Natural killer cell (primary cell): ENCODE results near the gene GFER. TPM values are rescaled to one million over a fixed set of nuclear protein-coding genes. Genes with fewer than 3 reads are reported as not detected.

ENCODE experiments used
- ATAC-seq, 3 donors: fragments of 150-1000 bp in 2 of 3; fragments of 200-7000 bp in 1 of 3; cut with Tn5 transposase; 1 replicate in 1 of 3; 2 replicates in 2 of 3; pipeline ENCODE4 v1.10.0; 2021; ENCODE audit warnings: mild to moderate bottlenecking in 2 of 3, moderate library complexity in 2 of 3
- DNase-seq, 2 donors: peaks; one replicate each; pipeline versions ENCODE4 v3.0.0 to v3.0.0-alpha.2; 2013 to 2021; ENCODE audit warnings: mixed read lengths in 1 of 2
- H3K27ac ChIP-seq: one replicate; pipeline ENCODE4 v1.5.1; 2013; ENCODE audit warnings: mild to moderate bottlenecking, low read length
- H3K27me3 ChIP-seq: one replicate; pipeline ENCODE4 v1.6.1; 2013; ENCODE audit warnings: low read length; ENCODE audit not compliant: control insufficient read depth, insufficient read depth
- H3K36me3 ChIP-seq: one replicate; pipeline ENCODE4 v1.6.1; 2013; ENCODE audit warnings: low read length; ENCODE audit not compliant: control insufficient read depth, insufficient read depth
- H3K4me1 ChIP-seq: one replicate; pipeline ENCODE4 v1.6.1; 2013; ENCODE audit warnings: low read length; ENCODE audit not compliant: control insufficient read depth, insufficient read depth
- H3K4me3 ChIP-seq: one replicate; pipeline ENCODE4 v1.5.1; 2013; ENCODE audit warnings: low read length
- H3K9me3 ChIP-seq: one replicate; pipeline ENCODE4 v1.6.1; 2013; ENCODE audit warnings: low read length; ENCODE audit not compliant: control insufficient read depth, insufficient read depth
- H3K27ac Mint-ChIP-seq, 2 donors: one replicate each; pipeline ENCODE4 v1.8.0; 2022; ENCODE audit warnings: mild to moderate bottlenecking in 2 of 2, mixed read lengths in 2 of 2, moderate library complexity in 1 of 2
- H3K27me3 Mint-ChIP-seq, 2 donors: one replicate each; pipeline ENCODE4 v1.8.0; 2022; ENCODE audit warnings: low read depth in 2 of 2, mixed read lengths in 2 of 2
- H3K36me3 Mint-ChIP-seq: one replicate; pipeline ENCODE4 v1.8.0; 2022; ENCODE audit warnings: mixed read lengths
- H3K4me1 Mint-ChIP-seq, 2 donors: one replicate each; pipeline ENCODE4 v1.8.0; 2022; ENCODE audit warnings: mixed read lengths in 2 of 2
- H3K4me3 Mint-ChIP-seq: one replicate; pipeline ENCODE4 v1.8.0; 2022; ENCODE audit warnings: mild to moderate bottlenecking, moderate library complexity, mixed read lengths
- H3K9me3 Mint-ChIP-seq, 2 donors: one replicate each; pipeline ENCODE4 v1.8.0; 2022; ENCODE audit warnings: mixed read lengths in 2 of 2
- WGBS: methylation state at CpG from one replicate; pipeline ENCODE4 v1.1.7; 2013; ENCODE audit warnings: missing lambda C conversion rate; ENCODE audit not compliant: insufficient coverage; 5-methylcytosine and 5-hydroxymethylcytosine counted together
- intact Hi-C: fragments of 100-400 bp; cut with micrococcal nuclease; formaldehyde crosslinking; loops from one replicate; pipeline ENCODE4 v1.14.2; 2022
- total RNA-seq, 4 donors: library from RNA; stranded (reverse); fragments of 120-200 nt in 1 of 4; gene quantifications; one replicate each; pipeline versions ENCODE4 v1.2.3 to v1.2.4, GENCODE V29; 2013 to 2022
- TF ChIP-seq, protein P1 (sequence below): fragments of 200-600 bp; IDR thresholded peaks from one replicate; pipeline ENCODE4 v1.8.0; 2022; ENCODE audit warnings: antibody characterized with exemption

GFER gene
- total RNA-seq, 3 donors from 2014 or later (not counting 1 experiment from before 2014, with no cell fraction given), result 23.8 to 29.5 (median 24.6) TPM

DNA sequence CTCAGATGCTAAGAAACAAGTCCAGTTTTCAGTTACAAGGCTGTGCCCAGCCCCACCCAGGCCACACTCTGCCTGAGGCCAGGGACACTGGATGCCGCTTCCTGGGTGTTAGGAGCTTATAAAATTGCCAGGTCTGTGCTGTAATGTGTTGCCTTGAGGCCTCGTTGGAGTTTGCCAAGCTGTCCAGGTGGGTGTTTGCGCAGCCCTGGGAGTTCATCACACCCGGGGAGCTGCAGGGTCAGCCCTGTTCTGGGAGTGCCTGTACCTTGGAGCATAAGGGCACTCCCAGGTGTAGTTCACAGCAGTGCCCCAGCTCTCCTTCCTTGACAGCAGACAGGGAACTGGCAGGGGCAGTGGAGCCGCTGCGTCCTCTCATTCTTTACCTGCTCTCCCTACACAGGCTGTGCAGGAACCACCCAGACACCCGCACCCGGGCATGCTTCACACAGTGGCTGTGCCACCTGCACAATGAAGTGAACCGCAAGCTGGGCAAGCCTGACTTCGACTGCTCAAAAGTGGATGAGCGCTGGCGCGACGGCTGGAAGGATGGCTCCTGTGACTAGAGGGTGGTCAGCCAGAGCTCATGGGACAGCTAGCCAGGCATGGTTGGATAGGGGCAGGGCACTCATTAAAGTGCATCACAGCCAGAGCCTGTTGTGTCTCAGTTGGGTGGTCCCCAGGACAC lies 1.6 kb downstream of the GFER start:
- Histone ChIP-seq H3K36me3 (peaks cover 10% of the 10 kb centered on the region), H3K27me3 (peaks cover 24% of the 10 kb centered on the region), H3K4me1 (peaks cover 34% of the 10 kb centered on the region), H3K9me3 (no peaks in the 10 kb centered on the region), H3K4me3 (no peak overlapping the region), H3K27ac (no peak overlapping the region)
- Mint-ChIP-seq H3K27ac (no peak overlapping the region), H3K36me3 (no peaks in the 10 kb centered on the region), H3K4me1 (peaks cover 4 to 26% of the 10 kb centered on the region in 2 donors), H3K27me3 (peaks cover 0 to 14% of the 10 kb centered on the region in 2 donors), H3K4me3 (peak overlapping the region; percentile 55), H3K9me3 (no peaks in the 10 kb centered on the region)
- TF ChIP-seq, protein P1, sequence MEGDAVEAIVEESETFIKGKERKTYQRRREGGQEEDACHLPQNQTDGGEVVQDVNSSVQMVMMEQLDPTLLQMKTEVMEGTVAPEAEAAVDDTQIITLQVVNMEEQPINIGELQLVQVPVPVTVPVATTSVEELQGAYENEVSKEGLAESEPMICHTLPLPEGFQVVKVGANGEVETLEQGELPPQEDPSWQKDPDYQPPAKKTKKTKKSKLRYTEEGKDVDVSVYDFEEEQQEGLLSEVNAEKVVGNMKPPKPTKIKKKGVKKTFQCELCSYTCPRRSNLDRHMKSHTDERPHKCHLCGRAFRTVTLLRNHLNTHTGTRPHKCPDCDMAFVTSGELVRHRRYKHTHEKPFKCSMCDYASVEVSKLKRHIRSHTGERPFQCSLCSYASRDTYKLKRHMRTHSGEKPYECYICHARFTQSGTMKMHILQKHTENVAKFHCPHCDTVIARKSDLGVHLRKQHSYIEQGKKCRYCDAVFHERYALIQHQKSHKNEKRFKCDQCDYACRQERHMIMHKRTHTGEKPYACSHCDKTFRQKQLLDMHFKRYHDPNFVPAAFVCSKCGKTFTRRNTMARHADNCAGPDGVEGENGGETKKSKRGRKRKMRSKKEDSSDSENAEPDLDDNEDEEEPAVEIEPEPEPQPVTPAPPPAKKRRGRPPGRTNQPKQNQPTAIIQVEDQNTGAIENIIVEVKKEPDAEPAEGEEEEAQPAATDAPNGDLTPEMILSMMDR, result no peak
- DNase-seq (no peak), ATAC-seq (no peak)
- intact Hi-C loops, result no loop called here
- WGBS, result 97% methylated on average over 14 of the region's 14 CpGs

DNA sequence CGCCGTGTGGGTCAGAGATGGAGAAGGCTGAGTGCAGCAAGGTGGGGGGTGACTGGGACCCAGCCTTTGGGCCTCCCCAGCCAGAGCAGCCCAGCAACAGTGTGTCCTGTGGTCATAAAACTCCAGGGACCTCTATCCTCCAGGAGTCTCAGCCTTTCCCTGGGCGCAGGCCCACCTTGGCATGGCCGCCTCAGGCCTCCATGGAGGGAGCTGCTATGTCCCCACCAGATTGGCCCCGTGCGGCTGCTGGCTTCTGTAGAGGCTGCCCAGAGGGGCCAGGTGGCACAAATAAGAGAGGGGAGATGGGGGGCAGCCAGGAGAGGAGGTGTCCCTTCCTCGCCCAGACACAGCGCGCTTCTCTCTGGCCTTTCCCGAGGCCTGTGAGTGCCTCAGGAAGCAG lies 3.2 kb downstream of the GFER start:
- ATAC-seq (no peak), DNase-seq (no peak)
- peaks cover 10% of the 10 kb centered on the region for H3K36me3 ChIP-seq
- intact Hi-C loops, result no loop called here
- H3K36me3 Mint-ChIP-seq, result no peaks in the 10 kb centered on the region
- peaks cover 47% of the 10 kb centered on the region for H3K4me1 ChIP-seq
- peaks cover 0 to 7% of the 10 kb centered on the region in 2 donors for H3K27me3 Mint-ChIP-seq
- no peak overlapping the region for H3K27ac Mint-ChIP-seq
- no peaks in the 10 kb centered on the region for H3K9me3 ChIP-seq
- no peak overlapping the region for H3K4me3 ChIP-seq
- TF ChIP-seq, protein P1, result no peak
- H3K27ac ChIP-seq, result no peak overlapping the region
- H3K27me3 ChIP-seq, result peaks cover 9% of the 10 kb centered on the region
- H3K4me1 Mint-ChIP-seq, result peaks cover 4 to 37% of the 10 kb centered on the region in 2 donors
- no peak overlapping the region for H3K4me3 Mint-ChIP-seq
- no peaks in the 10 kb centered on the region for H3K9me3 Mint-ChIP-seq
- WGBS, result 97% methylated on average over 10 of the region's 10 CpGs

DNA sequence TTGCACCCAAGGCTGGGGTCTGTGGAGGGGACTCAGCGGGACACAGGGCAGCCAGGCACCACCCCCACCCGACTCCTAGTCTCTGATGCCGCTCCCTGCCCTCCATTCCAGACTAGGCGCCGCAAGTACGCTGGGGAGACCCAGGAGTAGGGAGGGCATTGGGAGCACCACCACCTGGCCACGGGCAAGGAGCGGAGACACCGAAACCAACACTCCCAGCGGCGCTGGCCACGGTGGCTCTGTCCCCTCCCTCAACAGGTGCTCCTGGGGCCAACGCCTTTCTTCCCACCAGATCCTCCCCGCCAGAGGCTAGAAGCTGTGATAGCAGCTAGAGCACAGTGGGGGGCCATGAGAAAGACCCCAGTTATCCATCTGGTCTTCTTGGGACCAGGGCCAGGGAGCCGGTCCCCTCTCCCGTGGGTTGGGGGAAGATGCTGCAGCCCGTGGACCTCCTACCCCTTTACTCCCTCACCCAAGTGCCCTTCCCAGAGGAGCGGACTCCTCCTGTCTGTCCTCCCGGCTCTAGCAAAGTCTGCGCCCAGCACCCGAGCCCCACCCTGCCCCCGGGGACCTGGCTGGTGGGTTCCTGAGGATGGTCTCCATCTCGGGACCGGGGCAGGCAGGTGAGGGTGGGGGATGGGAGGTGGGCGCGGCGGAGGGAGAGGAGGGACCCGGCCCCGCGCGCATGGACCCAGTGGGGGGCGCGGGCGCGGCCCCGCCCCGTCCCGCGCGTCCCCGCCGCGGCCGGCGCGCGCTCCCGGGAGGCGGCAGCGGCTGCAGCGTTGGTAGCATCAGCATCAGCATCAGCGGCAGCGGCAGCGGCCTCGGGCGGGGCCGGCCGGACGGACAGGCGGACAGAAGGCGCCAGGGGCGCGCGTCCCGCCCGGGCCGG lies 5.5 kb downstream of the GFER start, which contains the start of gene SYNGR3:
Gene SYNGR3 (plus strand): TSS at position 762 of the 892 bp plus-strand sequence. CDS start 133 bp downstream, outside the sequence.
- TF ChIP-seq, protein P1, result no peak
- no peak for ATAC-seq
- Histone ChIP-seq H3K4me1 (peaks cover 42% of the 10 kb centered on the region), H3K9me3 (no peaks in the 10 kb centered on the region), H3K36me3 (peaks cover 10% of the 10 kb centered on the region), H3K27ac (peak within 1 kb of the TSS; percentile 72), H3K4me3 (peak within 1 kb of the TSS; percentile 55), H3K27me3 (peaks cover 2% of the 10 kb centered on the region)
- 12% methylated on average over 67 of the region's 67 CpGs for WGBS
- H3K4me1 Mint-ChIP-seq, result peaks cover 0 to 37% of the 10 kb centered on the region in 2 donors
- no peaks in the 10 kb centered on the region for H3K9me3 Mint-ChIP-seq
- intact Hi-C loops, result no loop called here
- H3K4me3 Mint-ChIP-seq, result peak within 1 kb of the TSS; percentile 84
- no peaks in the 10 kb centered on the region for H3K36me3 Mint-ChIP-seq
- DNase-seq, result peak in 1 of 2 donors; percentile 28
- peaks cover 0 to 2% of the 10 kb centered on the region in 2 donors for H3K27me3 Mint-ChIP-seq
- H3K27ac Mint-ChIP-seq, result peak within 1 kb of the TSS; percentile 84
